ENCODE measurements around the gene PTPRE. TPM values are rescaled to one million over a fixed set of nuclear protein-coding genes. Genes with fewer than 3 reads are reported as not detected.
A peak's percentile ranks its signal among the peaks of the same experiment; 100 is the strongest.

The PTPRE gene
- total and polyA plus RNA-seq, 2 donors from 2014 or later: 1.1 to 25.7 TPM

GRCh38 chr10:127886371-127887051 is 20.4 kb upstream of the PTPRE start:
- Histone ChIP-seq H3K9me3 (ENCODE audit: control insufficient read depth in 2 of 3, insufficient read depth in 1 of 3, low read length in 3 of 3) (no peaks in the 10 kb centered on the region), H3K4me3 (ENCODE audit: low read length in 3 of 3) (peak overlapping the region in 1 of 3 donors; percentile 27), H3K9ac (ENCODE audit: low read length in 3 of 3) (no peak overlapping the region), H3K27me3 (ENCODE audit: control insufficient read depth, insufficient read depth, low read length) (no peaks in the 10 kb centered on the region), H3K36me3 (ENCODE audit: control insufficient read depth in 2 of 3, insufficient read depth in 3 of 3, low read length in 3 of 3) (peaks cover 0 to 6% (median 0%) of the 10 kb centered on the region in 3 donors), H3K4me1 (ENCODE audit: control insufficient read depth in 2 of 3, insufficient read depth in 2 of 3, low read depth in 1 of 3, low read length in 3 of 3) (peaks cover 0 to 11% (median 5%) of the 10 kb centered on the region in 3 donors), H3K27ac (ENCODE audit: low read depth in 2 of 2, low read length in 2 of 2) (peak overlapping the region in 1 of 2 donors; percentile 53)
- FAIRE-seq: no peak
- TF ChIP-seq CTCF (IDR thresholded peaks at IDR 0.05; ENCODE audit: borderline replicate concordance, extremely low read depth, insufficient read depth): no peak
- intact Hi-C loops (cut with DNase I): no loop called here
- peak in 1 of 5 donors; percentile 44 for DNase-seq

GRCh38 chr10:127887541-127888415 is 19.1 kb upstream of the PTPRE start:
- intact Hi-C loops (cut with DNase I): no loop called here
- DNase-seq (no peak), FAIRE-seq (no peak)
- Histone ChIP-seq H3K4me3 (ENCODE audit: low read length in 3 of 3) (no peak overlapping the region), H3K4me1 (ENCODE audit: control insufficient read depth in 2 of 3, insufficient read depth in 2 of 3, low read depth in 1 of 3, low read length in 3 of 3) (peaks cover 0 to 7% (median 5%) of the 10 kb centered on the region in 3 donors), H3K9me3 (ENCODE audit: control insufficient read depth in 2 of 3, insufficient read depth in 1 of 3, low read length in 3 of 3) (no peaks in the 10 kb centered on the region), H3K27ac (ENCODE audit: low read depth in 2 of 2, low read length in 2 of 2) (no peak overlapping the region), H3K36me3 (ENCODE audit: control insufficient read depth in 2 of 3, insufficient read depth in 3 of 3, low read length in 3 of 3) (no peaks in the 10 kb centered on the region), H3K27me3 (ENCODE audit: control insufficient read depth, insufficient read depth, low read length) (no peaks in the 10 kb centered on the region), H3K9ac (ENCODE audit: low read length in 3 of 3) (no peak overlapping the region)
- no peak for TF ChIP-seq CTCF (IDR thresholded peaks at IDR 0.05; ENCODE audit: borderline replicate concordance, extremely low read depth, insufficient read depth)

- no peak overlapping the region for H3K27ac ChIP-seq (ENCODE audit: low read depth in 2 of 2, low read length in 2 of 2)
Measured at GRCh38 chr10:127888521-127889312, 18.2 kb upstream of the PTPRE start.

More at GRCh38 chr10:127888521-127889312, 18.2 kb upstream of the PTPRE start:
- Histone ChIP-seq H3K36me3 (ENCODE audit: control insufficient read depth in 2 of 3, insufficient read depth in 3 of 3, low read length in 3 of 3) (no peaks in the 10 kb centered on the region), H3K9me3 (ENCODE audit: control insufficient read depth in 2 of 3, insufficient read depth in 1 of 3, low read length in 3 of 3) (no peaks in the 10 kb centered on the region), H3K9ac (ENCODE audit: low read length in 3 of 3) (no peak overlapping the region), H3K4me1 (ENCODE audit: control insufficient read depth in 2 of 3, insufficient read depth in 2 of 3, low read depth in 1 of 3, low read length in 3 of 3) (peaks cover 0 to 7% (median 3%) of the 10 kb centered on the region in 3 donors), H3K4me3 (ENCODE audit: low read length in 3 of 3) (peak overlapping the region in 1 of 3 donors; percentile 69), H3K27me3 (ENCODE audit: control insufficient read depth, insufficient read depth, low read length) (no peaks in the 10 kb centered on the region)
- FAIRE-seq: no peak
- intact Hi-C loops (cut with DNase I): no loop called here
- no peak for DNase-seq
- TF ChIP-seq CTCF (IDR thresholded peaks at IDR 0.05; ENCODE audit: borderline replicate concordance, extremely low read depth, insufficient read depth): no peak
